ENCODE measurements around the gene HIGD1C. TPM values are rescaled to one million over a fixed set of nuclear protein-coding genes. Genes with fewer than 3 reads are reported as not detected.

The HIGD1C gene
- total and polyA plus RNA-seq, 4 donors = not detected

- no peaks in the 10 kb centered on the region for H3K9me3 ChIP-seq (ENCODE audit: control insufficient read depth in 4 of 4, low read length in 3 of 4)
- H3K4me3 ChIP-seq (ENCODE audit: low read depth in 1 of 3, low read length in 3 of 3) = no peak overlapping the region
- no peak overlapping the region for H3K27ac ChIP-seq (ENCODE audit: low read depth in 1 of 2, low read length in 2 of 2)
- WGBS = 98% methylated on average over 3 of the region's 3 CpGs
- no peak overlapping the region for H3K9ac ChIP-seq (ENCODE audit: low read depth in 1 of 2, low read length in 2 of 2)
- H3K36me3 ChIP-seq (ENCODE audit: control insufficient read depth in 4 of 4, insufficient read depth in 3 of 4, low read depth in 1 of 4, low read length in 3 of 4) = peaks cover 5 to 26% (median 23%) of the 10 kb centered on the region in 4 donors
- no peak for TF ChIP-seq YY1 (IDR thresholded peaks at IDR 0.05)
- no peak for TF ChIP-seq JUND (IDR thresholded peaks at IDR 0.05)
- no peak for TF ChIP-seq HNF4G (IDR thresholded peaks at IDR 0.05)
- no peak for TF ChIP-seq HNF4A (conservative IDR thresholded peaks at IDR 0.05)
- TF ChIP-seq RAD21 (IDR thresholded peaks at IDR 0.05) = no peak
- TF ChIP-seq CTCF (IDR thresholded peaks at IDR 0.05; ENCODE audit: low read depth, low read length, missing input control) = no peak
- TF ChIP-seq ATF3 (IDR thresholded peaks at IDR 0.05) = no peak
- TF ChIP-seq FOXA2 (IDR thresholded peaks at IDR 0.05) = no peak
- TF ChIP-seq MAX (IDR thresholded peaks at IDR 0.05) = no peak
- peaks cover 0 to 5% (median 1%) of the 10 kb centered on the region in 4 donors for H3K4me1 ChIP-seq (ENCODE audit: control insufficient read depth in 4 of 4, insufficient read depth in 4 of 4, low read length in 3 of 4)
- H3K27me3 ChIP-seq (ENCODE audit: control insufficient read depth in 4 of 4, insufficient read depth in 4 of 4, low read length in 3 of 4) = no peaks in the 10 kb centered on the region
- DNase-seq (ENCODE audit: low spot score) = no peak
Measured at GRCh38 chr12:51005030-51005429, 52.7 kb downstream of the HIGD1C start.

GRCh38 chr12:51005671-51006070, 53.3 kb downstream of the HIGD1C start:
- Histone ChIP-seq H3K9ac (ENCODE audit: low read depth in 1 of 2, low read length in 2 of 2) (no peak overlapping the region), H3K4me1 (ENCODE audit: control insufficient read depth in 4 of 4, insufficient read depth in 4 of 4, low read length in 3 of 4) (peaks cover 0 to 5% (median 1%) of the 10 kb centered on the region in 4 donors), H3K4me3 (ENCODE audit: low read depth in 1 of 3, low read length in 3 of 3) (no peak overlapping the region), H3K27me3 (ENCODE audit: control insufficient read depth in 4 of 4, insufficient read depth in 4 of 4, low read length in 3 of 4) (no peaks in the 10 kb centered on the region), H3K36me3 (ENCODE audit: control insufficient read depth in 4 of 4, insufficient read depth in 3 of 4, low read depth in 1 of 4, low read length in 3 of 4) (peaks cover 4 to 19% (median 17%) of the 10 kb centered on the region in 4 donors), H3K9me3 (ENCODE audit: control insufficient read depth in 4 of 4, low read length in 3 of 4) (no peaks in the 10 kb centered on the region), H3K27ac (ENCODE audit: low read depth in 1 of 2, low read length in 2 of 2) (no peak overlapping the region)
- WGBS = 90% methylated on average over 3 of the region's 3 CpGs
- DNase-seq (ENCODE audit: low spot score) = no peak
- TF ChIP-seq FOXA1 (IDR thresholded peaks at IDR 0.05) (no peak), EGR1 (IDR thresholded peaks at IDR 0.05; ENCODE audit: low read depth in 2 of 2) (no peak), ZBTB33 (IDR thresholded peaks at IDR 0.05) (no peak)

- Histone ChIP-seq H3K4me1 (ENCODE audit: control insufficient read depth in 4 of 4, insufficient read depth in 4 of 4, low read length in 3 of 4) (peaks cover 0 to 5% (median 2%) of the 10 kb centered on the region in 4 donors), H3K9me3 (ENCODE audit: control insufficient read depth in 4 of 4, low read length in 3 of 4) (no peaks in the 10 kb centered on the region), H3K4me3 (ENCODE audit: low read depth in 1 of 3, low read length in 3 of 3) (no peak overlapping the region), H3K9ac (ENCODE audit: low read depth in 1 of 2, low read length in 2 of 2) (peak overlapping the region in 1 of 2 donors; percentile 54), H3K27me3 (ENCODE audit: control insufficient read depth in 4 of 4, insufficient read depth in 4 of 4, low read length in 3 of 4) (no peaks in the 10 kb centered on the region), H3K27ac (ENCODE audit: low read depth in 1 of 2, low read length in 2 of 2) (peak overlapping the region; percentile 73 to 77), H3K36me3 (ENCODE audit: control insufficient read depth in 4 of 4, insufficient read depth in 3 of 4, low read depth in 1 of 4, low read length in 3 of 4) (peaks cover 0 to 19% (median 17%) of the 10 kb centered on the region in 4 donors)
- no peak for DNase-seq (ENCODE audit: low spot score)
- 97% methylated on average over 1 of the region's 1 CpG for WGBS
- TF ChIP-seq YY1 (IDR thresholded peaks at IDR 0.05) (no peak), TAF1 (conservative IDR thresholded peaks at IDR 0.05) (no peak), CTCF (IDR thresholded peaks at IDR 0.05; ENCODE audit: low read depth, low read length, missing input control) (no peak), REST (IDR thresholded peaks at IDR 0.05) (no peak), MAX (IDR thresholded peaks at IDR 0.05) (no peak), NR2F2 (IDR thresholded peaks at IDR 0.05) (no peak), ATF3 (IDR thresholded peaks at IDR 0.05) (no peak), FOXA1 (IDR thresholded peaks at IDR 0.05) (no peak), FOXA2 (IDR thresholded peaks at IDR 0.05) (no peak)
Measured at GRCh38 chr12:51008329-51009055, 56.1 kb downstream of the HIGD1C start.
